ENCODE results near the gene LIN54.

Gene LIN54

DNA sequence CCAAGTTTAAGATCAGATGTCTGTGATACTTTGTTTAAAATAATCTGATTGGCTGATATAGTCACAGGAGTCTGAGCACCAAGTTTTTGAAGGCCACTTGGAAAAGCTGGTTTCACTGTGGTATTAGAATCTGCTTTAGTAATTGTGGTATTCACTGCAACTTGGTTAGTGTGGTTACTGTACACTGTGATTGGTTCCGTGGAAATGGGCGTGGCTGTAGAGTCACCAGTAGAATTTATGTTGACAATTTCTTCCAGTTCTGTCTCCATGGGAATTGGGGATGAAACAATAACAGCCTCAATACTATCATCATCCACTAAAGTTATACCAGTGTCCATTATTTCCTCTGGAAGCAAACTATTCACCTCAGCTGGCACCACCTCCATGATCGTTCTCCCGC is 26.2 kb downstream of the LIN54 start:
- ATAC-seq: peak; percentile 72
- TF ChIP-seq RARB (CRISPR knock-in tag; IDR thresholded peaks at IDR 0.05) (no peak), ZNF8 (CRISPR knock-in tag; IDR thresholded peaks at IDR 0.05) (peak; percentile 69; the same call in 1 of the 2 replicates), ZFP3 (CRISPR knock-in tag; IDR thresholded peaks at IDR 0.05) (no peak)

- ATAC-seq: no peak
- TF ChIP-seq ZFP30 (CRISPR knock-in tag; IDR thresholded peaks at IDR 0.05): no peak
- no peak for TF ChIP-seq PATZ1 (CRISPR knock-in tag; IDR thresholded peaks at IDR 0.05; ENCODE audit: borderline replicate concordance)
- no peak for TF ChIP-seq SNAI2 (CRISPR knock-in tag; IDR thresholded peaks at IDR 0.05)
- TF ChIP-seq OSR1 (CRISPR knock-in tag; IDR thresholded peaks at IDR 0.05): no peak
- TF ChIP-seq ZNF70 (CRISPR knock-in tag; IDR thresholded peaks at IDR 0.05): no peak
- no peak for TF ChIP-seq ZNF8 (CRISPR knock-in tag; IDR thresholded peaks at IDR 0.05)
- TF ChIP-seq ZC3H10 (CRISPR knock-in tag; IDR thresholded peaks at IDR 0.05): no peak
- TF ChIP-seq ISL1 (CRISPR knock-in tag; IDR thresholded peaks at IDR 0.05): no peak
- no peak for TF ChIP-seq GLIS3 (CRISPR knock-in tag; IDR thresholded peaks at IDR 0.05)
- TF ChIP-seq ARNTL (CRISPR knock-in tag; IDR thresholded peaks at IDR 0.05; ENCODE audit: borderline replicate concordance, low read depth): no peak
- TF ChIP-seq ESRRG (CRISPR knock-in tag; IDR thresholded peaks at IDR 0.05): no peak
- no peak for TF ChIP-seq POU6F1 (CRISPR knock-in tag; IDR thresholded peaks at IDR 0.05; ENCODE audit: borderline replicate concordance, low read depth)
- TF ChIP-seq PPARA (CRISPR knock-in tag; IDR thresholded peaks at IDR 0.05; ENCODE audit: borderline replicate concordance): no peak
- no peak for TF ChIP-seq CSDC2 (CRISPR knock-in tag; IDR thresholded peaks at IDR 0.05)
- TF ChIP-seq RARB (CRISPR knock-in tag; IDR thresholded peaks at IDR 0.05): no peak
- no peak for TF ChIP-seq BACH2 (CRISPR knock-in tag; IDR thresholded peaks at IDR 0.05; ENCODE audit: borderline replicate concordance)
- TF ChIP-seq ZNF565 (CRISPR knock-in tag; conservative IDR thresholded peaks at IDR 0.05; ENCODE audit: low read depth): no peak
- no peak for TF ChIP-seq TCF4 (CRISPR knock-in tag; IDR thresholded peaks at IDR 0.05; ENCODE audit: borderline replicate concordance)
- TF ChIP-seq, protein P1, sequence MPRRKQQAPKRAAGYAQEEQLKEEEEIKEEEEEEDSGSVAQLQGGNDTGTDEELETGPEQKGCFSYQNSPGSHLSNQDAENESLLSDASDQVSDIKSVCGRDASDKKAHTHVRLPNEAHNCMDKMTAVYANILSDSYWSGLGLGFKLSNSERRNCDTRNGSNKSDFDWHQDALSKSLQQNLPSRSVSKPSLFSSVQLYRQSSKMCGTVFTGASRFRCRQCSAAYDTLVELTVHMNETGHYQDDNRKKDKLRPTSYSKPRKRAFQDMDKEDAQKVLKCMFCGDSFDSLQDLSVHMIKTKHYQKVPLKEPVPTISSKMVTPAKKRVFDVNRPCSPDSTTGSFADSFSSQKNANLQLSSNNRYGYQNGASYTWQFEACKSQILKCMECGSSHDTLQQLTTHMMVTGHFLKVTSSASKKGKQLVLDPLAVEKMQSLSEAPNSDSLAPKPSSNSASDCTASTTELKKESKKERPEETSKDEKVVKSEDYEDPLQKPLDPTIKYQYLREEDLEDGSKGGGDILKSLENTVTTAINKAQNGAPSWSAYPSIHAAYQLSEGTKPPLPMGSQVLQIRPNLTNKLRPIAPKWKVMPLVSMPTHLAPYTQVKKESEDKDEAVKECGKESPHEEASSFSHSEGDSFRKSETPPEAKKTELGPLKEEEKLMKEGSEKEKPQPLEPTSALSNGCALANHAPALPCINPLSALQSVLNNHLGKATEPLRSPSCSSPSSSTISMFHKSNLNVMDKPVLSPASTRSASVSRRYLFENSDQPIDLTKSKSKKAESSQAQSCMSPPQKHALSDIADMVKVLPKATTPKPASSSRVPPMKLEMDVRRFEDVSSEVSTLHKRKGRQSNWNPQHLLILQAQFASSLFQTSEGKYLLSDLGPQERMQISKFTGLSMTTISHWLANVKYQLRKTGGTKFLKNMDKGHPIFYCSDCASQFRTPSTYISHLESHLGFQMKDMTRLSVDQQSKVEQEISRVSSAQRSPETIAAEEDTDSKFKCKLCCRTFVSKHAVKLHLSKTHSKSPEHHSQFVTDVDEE (CRISPR knock-in tag; IDR thresholded peaks at IDR 0.05): no peak
- TF ChIP-seq CSRNP3 (CRISPR knock-in tag; IDR thresholded peaks at IDR 0.05): no peak
Measured at GRCh38 chr4:82983444-82983843, 27.2 kb downstream of the LIN54 start.

GRCh38 chr4:82981138-82981537 is 29.5 kb downstream of the LIN54 start:
- no peak for ATAC-seq
- TF ChIP-seq TOX (CRISPR knock-in tag; IDR thresholded peaks at IDR 0.05; ENCODE audit: borderline replicate concordance): no peak
- TF ChIP-seq ZFP3 (CRISPR knock-in tag; IDR thresholded peaks at IDR 0.05): no peak
- TF ChIP-seq, protein P1 (CRISPR knock-in tag; IDR thresholded peaks at IDR 0.05): no peak

All from SK-N-SH treated with all-trans-retinoic acid at 6 μM for 48 hours (cell line).